Liver (tissue), 9 donors: Measurements from ENCODE around the gene CACNG4. TPM values are rescaled to one million over a fixed set of nuclear protein-coding genes. Genes with fewer than 3 reads are reported as not detected.

Source experiments
- DNase-seq: peaks from one replicate; pipeline ENCODE4 v3.0.0-alpha.2; 2017; ENCODE audit warnings: low spot score
- H3K27ac ChIP-seq, 2 donors: one replicate each; pipeline ENCODE4 v1.7.0; 2013; ENCODE audit warnings: inconsistent platforms in 2 of 2, low read length in 2 of 2, control low read depth in 1 of 2, low read depth in 1 of 2, mild to moderate bottlenecking in 1 of 2
- H3K27me3 ChIP-seq, 4 donors: one replicate each; pipeline versions ENCODE4 v1.6.1 to v1.7.0; 2013; ENCODE audit warnings: low read length in 3 of 4, inconsistent platforms in 1 of 4, mild to moderate bottlenecking in 1 of 4, moderate library complexity in 1 of 4; ENCODE audit not compliant: control insufficient read depth in 4 of 4, insufficient read depth in 4 of 4
- H3K36me3 ChIP-seq, 4 donors: one replicate each; pipeline versions ENCODE4 v1.6.1 to v1.7.0; 2013; ENCODE audit warnings: low read length in 3 of 4, mild to moderate bottlenecking in 3 of 4, low read depth in 1 of 4, moderate library complexity in 1 of 4; ENCODE audit not compliant: control insufficient read depth in 4 of 4, insufficient read depth in 3 of 4
- H3K4me1 ChIP-seq, 4 donors: one replicate each; pipeline versions ENCODE4 v1.6.1 to v1.7.0; 2013; ENCODE audit warnings: low read length in 3 of 4, mild to moderate bottlenecking in 3 of 4, moderate library complexity in 1 of 4; ENCODE audit not compliant: control insufficient read depth in 4 of 4, insufficient read depth in 4 of 4
- H3K4me3 ChIP-seq, 3 donors: one replicate each; pipeline versions ENCODE4 v1.6.1 to v1.7.0; 2013; ENCODE audit warnings: low read length in 3 of 3, control low read depth in 1 of 3, low read depth in 1 of 3, mild to moderate bottlenecking in 1 of 3
- H3K9ac ChIP-seq, 2 donors: one replicate each; pipeline ENCODE4 v1.7.0; 2013; ENCODE audit warnings: low read length in 2 of 2, mild to moderate bottlenecking in 2 of 2, moderate library complexity in 2 of 2, control low read depth in 1 of 2, low read depth in 1 of 2
- H3K9me3 ChIP-seq, 4 donors: one replicate each; pipeline versions ENCODE4 v1.6.1 to v1.7.0; 2013; ENCODE audit warnings: low read length in 3 of 4; ENCODE audit not compliant: control insufficient read depth in 4 of 4
- ATF3 ChIP-seq: IDR thresholded peaks from 2 replicates; pipeline ENCODE4 v1.6.1; 2016; ENCODE audit warnings: antibody characterized with exemption
- CTCF ChIP-seq: fragments of 150-350 bp; IDR thresholded peaks from 2 replicates; pipeline ENCODE4 v1.5.1; 2017; ENCODE audit warnings: improper control_type of control experiment, low read depth, low read length; ENCODE audit not compliant: missing input control
- EGR1 ChIP-seq, 2 donors: IDR thresholded peaks; 2 replicates each; pipeline ENCODE4 v1.6.1; 2016 to 2018; ENCODE audit warnings: antibody characterized with exemption in 2 of 2, low read depth in 2 of 2
- FOXA1 ChIP-seq: IDR thresholded peaks from 2 replicates; pipeline ENCODE4 v1.6.1; 2016; ENCODE audit warnings: antibody characterized with exemption
- FOXA2 ChIP-seq: IDR thresholded peaks from 2 replicates; pipeline ENCODE4 v1.6.1; 2016; ENCODE audit warnings: antibody characterized with exemption
- GABPA ChIP-seq, 2 donors: IDR thresholded peaks in 1 of 2; conservative IDR thresholded peaks in 1 of 2; 2 replicates each; pipeline ENCODE4 v1.6.1; 2016; ENCODE audit warnings: antibody characterized with exemption in 2 of 2, mild to moderate bottlenecking in 1 of 2, moderate library complexity in 1 of 2
- HNF4A ChIP-seq, 2 donors: conservative IDR thresholded peaks; 2 replicates each; pipeline ENCODE4 v1.6.1; 2016; ENCODE audit warnings: antibody characterized with exemption in 2 of 2, mild to moderate bottlenecking in 2 of 2
- HNF4G ChIP-seq: IDR thresholded peaks from 2 replicates; pipeline ENCODE4 v1.6.1; 2016; ENCODE audit warnings: antibody characterized with exemption
- JUND ChIP-seq, 2 donors: IDR thresholded peaks; 2 replicates each; pipeline ENCODE4 v1.6.1; 2016; ENCODE audit warnings: antibody characterized with exemption in 2 of 2
- MAX ChIP-seq: IDR thresholded peaks from 2 replicates; pipeline ENCODE4 v1.6.1; 2016; ENCODE audit warnings: antibody characterized with exemption
- NR2F2 ChIP-seq: IDR thresholded peaks from 2 replicates; pipeline ENCODE4 v1.6.1; 2016; ENCODE audit warnings: antibody characterized with exemption
- RAD21 ChIP-seq, 2 donors: IDR thresholded peaks; 2 replicates each; pipeline ENCODE4 v1.6.1; 2016; ENCODE audit warnings: antibody characterized with exemption in 2 of 2, mild to moderate bottlenecking in 2 of 2
- REST ChIP-seq: IDR thresholded peaks from 2 replicates; pipeline ENCODE4 v1.6.1; 2016; ENCODE audit warnings: antibody characterized with exemption, mild to moderate bottlenecking
- RXRA ChIP-seq, 2 donors: IDR thresholded peaks; 2 replicates each; pipeline ENCODE4 v1.6.1; 2017 to 2018; ENCODE audit warnings: antibody characterized with exemption in 2 of 2, mild to moderate bottlenecking in 1 of 2
- SP1 ChIP-seq: IDR thresholded peaks from 2 replicates; pipeline ENCODE4 v1.6.1; 2018; ENCODE audit warnings: antibody characterized with exemption, mild to moderate bottlenecking
- TAF1 ChIP-seq: conservative IDR thresholded peaks from 2 replicates; pipeline ENCODE4 v1.6.1; 2016; ENCODE audit warnings: antibody characterized with exemption, mild to moderate bottlenecking
- YY1 ChIP-seq: IDR thresholded peaks from 2 replicates; pipeline ENCODE4 v1.6.1; 2016; ENCODE audit warnings: antibody characterized with exemption, mild to moderate bottlenecking
- ZBTB33 ChIP-seq: IDR thresholded peaks from 2 replicates; pipeline ENCODE4 v1.6.1; 2016; ENCODE audit warnings: antibody characterized with exemption
- WGBS: extraction: QIAGEN DNeasy Blood & Tissue Kit; methylation state at CpG from one replicate; pipeline ENCODE4 v1.1.7; 2013; 5-methylcytosine and 5-hydroxymethylcytosine counted together
- polyA plus RNA-seq, 2 donors: library from polyadenylated mRNA; stranded (reverse) in 1 of 2; unstranded in 1 of 2; fragments of 200-250 nt in 1 of 2; fragments of >200 nt in 1 of 2; fragmentation: Nextera tagmentation in 1 of 2; extraction: Ambion mirVana in 1 of 2; gene quantifications; one replicate each; pipeline versions ENCODE4 v1.2.1 to v1.2.3, GENCODE V29; 2013 to 2015
- total RNA-seq, 2 donors: library from RNA; depleted of rRNA; stranded (reverse); fragments of >200 nt; gene quantifications; one replicate each; pipeline ENCODE4 v1.2.3, GENCODE V29; 2014
- donor health status: healthy.
- donor health status: healthy.
- donor health status: healthy.
- donor health status: healthy.
- donor health status: healthy.

The CACNG4 gene
- total and polyA plus RNA-seq, 4 donors: 0.02 to 0.09 (median 0.08) TPM; not detected in 1

GRCh38 chr17:66928949-66929348 lies 35.6 kb upstream of the CACNG4 start:
- H3K9ac ChIP-seq: no peak overlapping the region
- peaks cover 0 to 9% (median 0%) of the 10 kb centered on the region in 4 donors for H3K27me3 ChIP-seq
- H3K4me3 ChIP-seq: no peak overlapping the region
- no peaks in the 10 kb centered on the region for H3K36me3 ChIP-seq
- TF ChIP-seq ZBTB33 (no peak), NR2F2 (no peak), HNF4A (conservative IDR thresholded peaks at IDR 0.05) (no peak), HNF4G (no peak), TAF1 (no peak), EGR1 (IDR thresholded peaks at IDR 0.05; ENCODE audit: low read depth in 2 of 2) (no peak), JUND (IDR thresholded peaks at IDR 0.05) (no peak), GABPA (IDR thresholded peaks at IDR 0.05 in 1 of 2, conservative IDR thresholded peaks at IDR 0.05 in 1 of 2) (no peak), REST (no peak), FOXA2 (no peak), ATF3 (no peak), YY1 (no peak), MAX (no peak), RAD21 (IDR thresholded peaks at IDR 0.05) (no peak), CTCF (no peak), RXRA (IDR thresholded peaks at IDR 0.05) (no peak), FOXA1 (no peak), SP1 (no peak)
- H3K27ac ChIP-seq: no peak overlapping the region
- no peaks in the 10 kb centered on the region for H3K4me1 ChIP-seq
- no peak for DNase-seq
- 87% methylated on average over 5 of the region's 5 CpGs for WGBS
- H3K9me3 ChIP-seq: no peaks in the 10 kb centered on the region

GRCh38 chr17:66929591-66929990 lies 34.9 kb upstream of the CACNG4 start:
- no peak overlapping the region for H3K9ac ChIP-seq
- H3K27me3 ChIP-seq: peaks cover 0 to 9% (median 0%) of the 10 kb centered on the region in 4 donors
- no peak overlapping the region for H3K27ac ChIP-seq
- H3K4me1 ChIP-seq: no peaks in the 10 kb centered on the region
- DNase-seq: no peak
- H3K36me3 ChIP-seq: no peaks in the 10 kb centered on the region
- TF ChIP-seq YY1 (no peak), NR2F2 (no peak)
- WGBS: 52% methylated on average over 1 of the region's 1 CpG
- no peaks in the 10 kb centered on the region for H3K9me3 ChIP-seq
- no peak overlapping the region for H3K4me3 ChIP-seq
